Activated CD4-positive, alpha-beta T cell treated with anti-CD3 and anti-CD28 coated beads for 24 hours (primary cell): Measurements from ENCODE around the gene FAT1.

ENCODE experiments used
- DNase-seq, 2 donors: peaks; one replicate each; pipeline ENCODE4 v3.0.0-alpha.2; 2020; ENCODE audit warnings: low read depth in 2 of 2

The FAT1 gene

DNA sequence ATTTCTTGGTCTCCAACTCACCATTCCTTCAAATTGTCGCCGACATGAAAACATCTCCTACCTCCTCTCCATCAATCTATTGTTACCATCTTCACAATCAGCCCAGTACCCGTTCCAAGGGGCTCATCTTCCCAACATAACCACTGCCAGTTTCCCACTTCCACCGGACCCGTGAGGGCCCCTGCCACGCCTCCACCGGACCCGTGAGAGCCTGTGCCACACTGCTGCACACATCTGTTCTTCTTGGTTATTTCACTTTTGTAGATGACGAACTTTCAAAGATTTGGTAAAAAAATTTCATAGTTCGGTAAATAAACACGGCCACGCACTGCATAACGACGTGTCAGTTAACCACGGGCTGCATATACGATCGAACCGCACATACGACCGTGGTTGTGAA lies 65.0 kb downstream of the FAT1 start:
- DNase-seq: no peak

DNA sequence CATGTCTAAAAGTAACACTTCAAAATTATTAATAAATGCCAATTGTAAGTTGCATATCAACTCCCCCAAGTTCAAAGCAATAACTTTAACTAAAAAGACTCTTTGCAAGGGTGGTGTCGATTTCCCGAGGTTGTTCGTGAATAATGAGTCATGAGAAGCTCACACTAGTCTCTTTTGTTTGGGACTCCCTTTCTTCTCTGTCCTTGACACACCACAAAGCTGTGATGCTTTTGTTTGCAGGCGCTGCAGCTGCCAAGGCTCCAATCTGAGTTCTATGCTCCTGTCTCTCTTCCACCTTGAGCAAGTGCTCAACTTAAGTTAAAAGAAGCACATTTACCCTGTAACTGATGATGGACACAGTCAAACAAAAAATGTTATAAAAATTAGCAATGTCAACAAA lies 65.9 kb downstream of the FAT1 start:
- no peak for DNase-seq

DNA sequence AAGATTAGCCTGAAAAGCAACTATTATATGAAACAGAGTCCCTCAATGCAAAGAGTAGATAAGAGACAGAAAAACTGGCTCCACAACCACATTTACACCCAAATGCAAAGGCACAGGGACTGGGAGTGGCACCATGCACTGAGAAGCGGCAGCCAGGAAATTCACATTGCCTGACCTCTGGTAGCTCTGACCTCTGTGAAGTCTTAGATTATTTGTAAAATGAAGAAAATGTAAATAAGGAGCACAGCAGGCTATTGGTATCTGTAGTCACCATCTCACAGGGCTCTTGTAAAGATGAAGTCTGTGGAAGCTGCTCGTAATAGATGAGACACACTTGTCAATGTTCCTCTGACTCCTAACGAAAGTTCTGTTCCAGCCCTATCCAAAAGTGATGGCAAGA lies 69.7 kb downstream of the FAT1 start:
- DNase-seq: no peak

DNA sequence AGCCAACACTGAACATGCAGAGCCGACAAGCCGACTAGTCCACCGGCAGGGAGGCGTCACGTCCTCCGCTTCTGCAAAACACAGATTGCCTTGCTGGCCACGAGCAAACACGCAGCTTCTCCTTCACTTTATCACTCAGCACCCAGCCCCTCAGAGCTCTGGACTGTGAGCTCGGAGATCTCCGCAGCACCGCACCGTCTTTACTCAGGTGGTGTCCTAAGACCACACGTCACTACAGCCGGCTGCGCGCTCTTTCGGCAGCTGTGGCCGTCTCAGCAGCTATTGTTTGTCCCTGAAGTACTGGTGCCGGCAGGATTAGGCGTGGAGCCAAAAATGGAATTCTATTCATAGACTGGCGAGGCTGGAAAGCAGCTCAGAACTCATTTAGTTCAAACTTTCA lies 72.0 kb downstream of the FAT1 start:
- no peak for DNase-seq

DNA sequence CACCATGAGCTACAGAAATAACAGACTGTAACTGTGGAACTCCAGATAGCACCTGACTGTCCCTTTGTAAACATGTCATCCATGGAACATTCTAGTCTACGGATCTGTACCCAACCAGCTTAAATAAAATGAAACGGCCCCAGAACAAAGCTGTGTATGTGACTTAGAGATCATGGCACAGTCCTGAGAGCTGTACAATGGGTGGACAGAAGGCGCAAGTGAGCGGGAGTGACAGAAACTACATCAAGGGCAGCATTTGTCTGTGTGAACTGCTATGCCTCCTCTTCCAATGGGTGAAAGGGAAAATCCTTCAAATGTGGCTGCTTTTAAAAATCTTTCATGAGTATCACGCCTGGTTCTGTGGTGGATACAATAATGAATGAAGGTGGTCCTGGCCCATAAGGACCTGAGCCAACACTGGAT lies 72.5 kb downstream of the FAT1 start:
- DNase-seq: no peak

DNA sequence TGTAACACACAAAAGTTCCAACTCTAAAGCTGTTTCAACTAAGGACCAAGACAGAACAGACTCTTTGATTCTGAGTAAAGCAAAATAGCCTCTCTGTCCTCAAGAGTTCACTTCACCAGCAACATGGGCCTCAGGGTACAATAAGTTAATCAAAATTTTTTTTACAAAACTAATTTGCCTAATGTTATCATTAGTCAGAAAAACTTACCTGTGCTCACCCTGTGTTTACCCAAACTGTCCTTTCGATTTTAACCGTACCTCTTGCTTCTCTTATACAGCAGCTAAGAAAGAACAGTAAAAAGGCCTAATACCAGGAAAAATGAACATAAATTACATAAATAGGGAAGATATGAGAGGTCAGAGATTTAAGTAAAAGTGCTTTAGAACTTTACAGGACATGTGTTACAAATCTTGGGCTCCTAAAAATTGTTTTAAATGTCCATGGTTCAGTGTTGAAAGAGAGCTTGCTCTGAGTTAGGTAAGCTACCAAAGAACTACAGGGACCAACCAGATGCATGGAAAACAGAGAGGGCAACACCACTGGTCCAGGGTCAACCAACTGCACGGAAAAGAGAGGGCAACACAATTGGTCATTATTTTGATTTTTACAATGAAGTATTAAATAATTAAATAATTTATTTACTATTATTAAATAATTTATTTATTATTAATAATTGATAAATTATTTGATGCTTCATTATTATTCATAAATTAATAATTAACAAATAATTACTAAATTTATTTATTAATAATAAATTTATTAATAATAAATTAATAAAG lies 73.1 kb downstream of the FAT1 start:
- no peak for DNase-seq

DNA sequence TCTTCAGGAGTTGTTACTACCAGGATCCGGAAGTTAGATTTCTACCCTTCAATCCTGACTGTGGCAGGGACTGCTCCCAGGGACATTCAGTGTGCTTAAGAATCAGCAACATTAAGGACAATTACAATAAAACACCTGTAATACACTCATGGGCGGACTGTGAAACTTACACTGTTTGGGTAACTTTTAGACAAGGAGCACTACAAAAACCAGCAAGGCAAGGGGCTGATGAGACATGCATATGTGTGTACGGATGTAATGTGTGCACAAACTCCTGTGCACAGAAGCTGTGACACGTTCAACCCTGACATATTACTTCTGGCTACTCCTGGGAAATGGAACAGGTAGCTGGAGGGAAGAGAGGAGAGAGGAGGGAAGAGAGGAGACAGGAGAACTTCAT lies 75.8 kb downstream of the FAT1 start:
- no peak for DNase-seq

DNA sequence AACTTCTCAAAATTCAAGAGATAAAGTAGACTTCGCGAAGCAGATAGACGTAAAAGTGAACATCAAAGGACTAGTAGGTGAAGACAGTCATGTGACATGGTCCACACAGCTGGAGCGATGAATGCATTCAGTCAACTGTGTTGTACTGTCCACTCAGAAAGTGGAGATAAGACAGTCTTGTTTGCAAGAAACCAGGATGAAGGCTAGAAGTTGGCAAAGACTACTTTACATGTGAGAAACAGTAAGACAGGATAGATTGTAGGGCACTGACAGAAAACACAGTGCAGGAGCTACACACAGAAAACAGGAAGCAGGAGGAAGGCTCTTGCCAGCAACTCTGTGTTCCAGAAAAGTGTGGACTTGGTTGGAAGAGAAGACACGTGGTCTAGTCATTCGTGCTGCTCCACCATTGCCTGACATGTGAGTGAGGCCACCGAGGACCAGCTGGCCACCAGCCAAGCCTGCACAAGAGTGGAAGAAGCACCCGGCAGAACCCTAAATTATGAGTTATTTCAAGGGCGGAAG lies 78.9 kb downstream of the FAT1 start:
- no peak for DNase-seq

DNA sequence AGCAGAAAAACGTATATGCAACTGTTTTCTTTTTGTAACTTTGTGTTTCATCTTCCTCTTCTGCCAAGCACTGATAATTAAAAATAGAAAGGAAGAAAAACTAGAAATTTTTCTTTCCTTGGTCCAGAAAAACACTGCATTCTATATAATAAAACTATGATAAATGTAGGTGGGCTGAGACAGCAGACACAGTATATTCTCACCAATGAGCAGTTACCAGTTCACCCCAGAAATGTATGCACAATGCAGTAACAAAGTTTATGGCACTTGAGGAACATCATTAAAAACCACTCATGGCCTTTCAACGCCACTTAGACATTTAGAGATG lies 79.4 kb downstream of the FAT1 start:
- DNase-seq: no peak

DNA sequence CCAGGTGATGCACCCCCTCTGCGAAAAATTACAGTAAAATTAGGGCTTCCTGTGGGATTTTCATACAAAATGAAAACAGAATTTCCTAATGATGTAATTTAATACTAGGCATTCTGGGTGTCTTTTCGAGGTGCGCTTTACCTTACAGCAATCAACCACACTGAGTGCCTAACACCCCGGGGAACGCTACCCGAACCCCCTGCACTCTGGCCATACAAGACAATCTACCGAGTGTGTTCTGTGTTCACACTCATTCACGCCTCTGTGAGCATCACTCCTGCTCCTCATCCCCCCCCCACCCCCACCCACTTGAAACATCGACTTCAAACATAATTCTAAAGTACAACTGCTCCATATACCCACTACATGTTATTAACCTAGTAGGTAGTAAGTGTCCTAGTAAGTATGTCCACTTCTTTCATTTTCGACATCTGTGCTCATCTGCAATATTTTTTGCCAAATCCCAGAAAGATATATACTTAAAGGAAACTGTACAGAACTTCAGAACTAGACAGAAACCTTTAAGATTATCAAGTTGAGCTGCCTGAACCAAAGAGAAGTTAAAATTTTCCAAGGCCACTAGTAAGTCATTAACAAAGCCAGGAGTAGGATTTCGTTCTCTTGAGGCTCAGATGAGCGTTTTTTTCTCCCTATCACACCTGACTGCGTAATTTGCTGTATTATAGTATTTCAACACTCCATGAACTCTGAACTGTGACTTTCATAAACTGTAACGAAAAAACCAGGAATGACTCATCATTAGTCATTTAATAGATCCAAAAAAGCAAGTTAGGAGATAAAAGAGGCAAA lies 80.0 kb downstream of the FAT1 start:
- no peak for DNase-seq

DNA sequence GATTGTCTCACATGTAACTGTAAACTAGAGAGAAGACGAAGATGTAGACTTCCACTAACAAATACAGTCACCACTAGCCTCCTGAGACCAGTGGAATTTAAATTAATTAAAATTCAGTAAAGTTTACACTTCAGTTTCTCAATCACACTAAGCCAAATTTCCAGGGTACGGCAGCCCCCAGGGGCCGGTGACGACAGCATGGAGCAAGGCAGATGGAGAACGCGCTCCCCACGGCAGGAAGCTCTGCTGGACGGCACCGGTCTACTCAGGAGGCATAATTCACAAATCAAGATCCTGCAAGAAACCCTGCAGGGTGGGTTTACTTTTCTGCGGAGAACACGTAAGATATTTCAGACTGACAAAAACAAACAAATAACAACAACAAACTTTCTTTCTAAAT lies 80.7 kb downstream of the FAT1 start:
- no peak for DNase-seq

DNA sequence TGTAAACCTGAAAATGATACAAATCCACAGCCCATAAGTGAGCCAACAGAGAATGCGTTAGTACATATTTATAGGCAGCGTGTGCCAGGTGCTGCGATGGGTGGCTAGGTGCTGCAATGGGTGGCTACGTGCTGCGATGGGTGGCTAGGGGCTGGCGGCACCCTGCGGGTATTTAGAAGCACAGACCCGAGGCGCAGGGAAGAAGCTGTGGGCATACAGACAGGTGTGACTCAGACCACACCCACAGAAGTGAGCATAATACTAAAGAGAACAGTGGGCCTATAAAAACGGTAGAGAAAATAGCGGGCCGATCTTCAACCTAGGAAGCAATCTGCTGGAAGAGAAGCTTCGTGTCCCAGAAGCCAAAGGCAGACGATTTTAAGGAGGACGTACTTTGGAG lies 81.1 kb downstream of the FAT1 start:
- no peak for DNase-seq

DNA sequence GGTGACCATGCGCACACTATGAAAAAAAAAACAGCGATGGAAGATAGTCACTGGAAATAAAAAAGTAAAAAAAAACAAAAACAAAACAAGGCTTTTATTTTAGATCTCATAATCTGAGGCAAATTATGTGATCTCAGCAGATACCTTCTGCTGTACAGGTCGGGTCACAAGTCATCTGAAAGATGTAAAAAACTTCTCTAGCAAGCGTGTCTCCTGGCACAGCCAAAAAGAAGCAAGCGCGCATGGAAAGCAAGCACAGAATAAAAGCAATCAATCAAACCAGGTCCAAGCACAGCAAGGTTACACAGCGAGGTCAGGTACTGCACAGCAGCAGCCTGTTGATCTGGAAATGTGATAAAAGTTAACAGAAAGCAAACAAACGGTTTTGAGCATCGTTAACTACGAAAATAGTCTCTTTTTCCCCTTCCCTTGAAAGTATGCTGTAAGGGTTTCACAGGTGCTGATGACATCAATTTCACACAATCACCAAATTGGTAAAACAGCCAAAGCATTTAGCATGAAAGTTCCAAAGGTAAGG lies 89.0 kb downstream of the FAT1 start:
- no peak for DNase-seq

DNA sequence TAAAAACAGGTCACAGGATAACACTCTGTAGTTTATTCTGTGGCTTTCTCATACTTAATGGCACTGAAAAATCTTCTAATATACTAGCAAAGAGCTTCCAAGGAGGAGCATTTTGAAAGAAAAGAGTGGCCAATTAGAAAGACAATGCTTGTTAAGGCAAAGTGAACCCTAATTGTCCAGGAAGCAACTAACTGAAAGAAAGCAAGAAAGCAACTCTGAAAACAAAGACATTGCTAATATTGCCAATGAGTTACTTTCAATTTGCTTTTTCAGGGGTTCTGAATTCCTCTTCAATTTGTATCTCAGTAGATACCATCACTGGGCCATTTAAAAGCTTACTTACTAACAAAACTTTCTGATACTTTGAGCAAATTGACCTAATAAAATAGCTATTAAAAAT lies 89.8 kb downstream of the FAT1 start:
- no peak for DNase-seq

DNA sequence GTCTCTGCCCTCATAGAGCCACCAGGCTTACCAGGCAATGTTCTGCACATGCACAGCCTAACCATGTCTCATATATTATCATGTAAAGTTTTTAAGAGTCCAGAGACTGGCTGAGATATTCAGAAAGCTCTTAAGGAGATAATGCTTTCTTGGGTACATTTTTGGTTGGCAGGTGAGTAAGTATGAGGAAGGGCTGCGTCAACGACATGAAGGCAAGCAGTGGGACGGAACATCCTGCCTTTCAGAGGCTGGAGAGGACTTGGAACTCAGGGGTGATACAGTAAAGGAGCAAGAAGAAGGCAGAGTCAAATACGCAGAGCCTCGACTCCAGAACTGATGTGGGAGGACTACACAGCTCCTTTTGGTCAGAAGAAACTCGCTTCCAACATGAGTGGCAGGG lies 93.5 kb downstream of the FAT1 start:
- no peak for DNase-seq

DNA sequence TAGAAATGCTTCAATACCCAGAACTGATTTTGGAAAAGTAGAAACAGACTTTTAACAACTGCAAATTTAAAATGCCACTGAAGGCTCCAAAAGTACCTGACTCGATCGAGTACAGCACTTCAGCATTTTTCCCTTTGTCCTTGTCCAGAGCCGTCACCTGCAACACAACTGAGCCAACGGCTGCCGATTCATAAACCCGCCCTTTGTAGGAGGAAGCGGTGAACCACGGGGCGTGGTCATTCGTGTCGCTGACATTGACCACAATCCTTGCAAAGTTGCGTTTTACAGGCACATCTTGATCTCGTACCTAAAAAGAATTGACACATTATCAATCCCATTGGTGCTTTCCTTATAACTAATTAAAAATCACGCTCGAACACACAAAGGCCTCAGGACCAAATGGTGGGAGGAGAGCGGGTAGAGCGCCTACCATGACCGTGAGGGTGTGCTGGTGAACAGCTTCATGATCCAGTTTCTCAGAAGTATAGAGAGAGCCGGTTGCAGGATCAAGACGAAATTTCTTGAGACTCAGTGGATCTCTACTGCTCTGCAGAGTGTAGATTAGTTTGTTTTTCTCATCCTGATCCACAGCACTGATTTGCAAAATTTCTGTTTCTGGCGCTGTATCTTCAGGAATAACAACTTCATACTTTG lies 95.5 kb downstream of the FAT1 start:
- no peak for DNase-seq

DNA sequence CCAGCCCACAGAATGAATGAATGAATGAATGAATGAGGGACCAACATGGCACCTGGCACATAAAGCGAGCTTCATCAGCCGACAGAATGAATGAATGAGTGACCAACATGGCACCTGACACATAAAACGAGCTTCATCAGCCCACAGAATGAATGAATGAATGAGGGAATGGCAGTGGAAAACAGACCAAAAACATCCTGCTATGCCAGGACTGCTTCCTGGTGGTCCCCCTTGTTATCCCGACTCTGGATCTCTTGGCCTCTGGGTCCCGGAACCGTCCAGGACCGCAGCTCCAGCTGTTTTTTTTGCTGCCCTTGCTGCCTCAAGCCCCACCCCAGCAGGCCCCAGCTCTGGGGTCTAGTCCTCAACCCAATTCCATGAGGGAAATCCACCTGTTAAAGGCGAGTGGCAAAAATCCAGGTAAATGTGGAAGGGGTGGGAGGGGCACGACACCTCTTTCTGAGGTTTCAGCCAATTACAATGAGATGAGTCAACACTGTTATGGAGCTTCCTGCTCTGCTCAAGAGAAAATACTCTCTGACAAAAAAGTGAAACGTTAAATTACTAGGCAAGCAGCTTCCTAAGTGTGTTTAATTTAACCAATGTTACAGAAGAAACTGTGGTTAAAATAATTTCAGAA lies 96.3 kb downstream of the FAT1 start:
- DNase-seq: no peak

DNA sequence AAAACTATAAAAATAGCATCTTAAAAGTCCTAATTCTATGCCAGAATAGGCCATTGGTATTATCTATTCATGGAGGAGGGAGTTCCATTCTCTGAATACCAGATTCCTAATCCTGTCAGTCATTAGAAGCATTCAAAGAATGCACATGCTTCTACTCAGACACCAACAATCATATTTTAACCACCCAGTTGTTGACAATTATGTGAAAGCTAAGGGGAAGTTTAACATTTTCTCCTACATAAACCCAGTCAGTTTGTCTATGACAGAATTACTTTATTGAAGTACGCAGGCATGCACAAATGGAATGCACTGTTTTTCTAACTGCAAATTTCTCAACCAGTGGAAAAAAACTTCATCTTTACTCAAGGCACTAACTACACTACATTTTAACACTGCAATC lies 98.7 kb downstream of the FAT1 start:
- DNase-seq: no peak

DNA sequence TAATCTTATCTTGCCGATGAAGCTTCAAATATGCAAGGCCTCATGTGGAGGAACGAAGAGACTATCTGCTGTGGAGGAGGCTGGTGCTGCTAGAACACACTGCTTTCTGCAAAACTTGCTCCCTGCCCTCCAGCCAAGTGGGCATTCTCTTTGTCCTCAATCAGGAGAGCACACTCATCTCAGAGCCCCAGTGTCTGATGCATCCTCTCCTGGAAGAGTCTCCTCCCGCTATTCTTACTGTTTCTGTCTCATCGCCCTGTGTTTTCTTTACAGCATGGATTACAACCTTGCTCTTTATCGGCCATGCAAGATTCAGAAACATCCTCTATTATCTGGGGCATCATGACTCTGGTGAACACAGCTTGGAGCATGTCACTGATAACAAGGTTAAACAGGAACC lies 100.1 kb downstream of the FAT1 start:
- DNase-seq: no peak

DNA sequence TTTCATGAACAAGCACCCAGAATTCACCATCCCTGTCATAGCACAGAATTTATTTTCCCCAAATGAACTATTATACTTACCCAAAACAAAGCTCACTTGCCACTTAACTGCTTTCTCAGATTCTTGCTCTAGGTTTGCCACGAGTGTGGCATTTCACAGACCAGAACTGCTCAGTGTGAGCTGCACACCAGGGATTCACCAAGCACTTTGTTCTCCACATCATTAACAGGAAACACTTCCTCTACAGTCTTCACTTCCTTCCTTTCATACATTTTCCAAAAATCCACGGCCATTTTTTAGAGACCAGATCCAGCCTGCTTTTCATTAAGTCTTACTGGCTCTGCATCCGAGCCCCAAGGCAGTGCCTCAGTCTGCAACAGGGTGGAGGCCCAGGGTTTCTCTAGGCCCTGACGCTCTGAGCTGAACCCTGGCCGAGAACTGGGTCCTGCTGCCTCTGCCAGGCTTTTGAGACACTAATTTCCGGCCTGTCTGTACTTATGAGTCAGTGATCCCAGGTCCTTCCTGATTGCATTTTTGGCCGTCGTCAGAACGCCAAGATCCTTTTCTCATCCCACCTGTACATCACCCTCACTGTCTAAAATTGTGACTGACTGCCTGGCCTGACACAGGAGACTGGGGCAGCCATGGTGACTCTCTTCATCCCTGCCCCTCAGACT lies 100.7 kb downstream of the FAT1 start:
- no peak for DNase-seq

DNA sequence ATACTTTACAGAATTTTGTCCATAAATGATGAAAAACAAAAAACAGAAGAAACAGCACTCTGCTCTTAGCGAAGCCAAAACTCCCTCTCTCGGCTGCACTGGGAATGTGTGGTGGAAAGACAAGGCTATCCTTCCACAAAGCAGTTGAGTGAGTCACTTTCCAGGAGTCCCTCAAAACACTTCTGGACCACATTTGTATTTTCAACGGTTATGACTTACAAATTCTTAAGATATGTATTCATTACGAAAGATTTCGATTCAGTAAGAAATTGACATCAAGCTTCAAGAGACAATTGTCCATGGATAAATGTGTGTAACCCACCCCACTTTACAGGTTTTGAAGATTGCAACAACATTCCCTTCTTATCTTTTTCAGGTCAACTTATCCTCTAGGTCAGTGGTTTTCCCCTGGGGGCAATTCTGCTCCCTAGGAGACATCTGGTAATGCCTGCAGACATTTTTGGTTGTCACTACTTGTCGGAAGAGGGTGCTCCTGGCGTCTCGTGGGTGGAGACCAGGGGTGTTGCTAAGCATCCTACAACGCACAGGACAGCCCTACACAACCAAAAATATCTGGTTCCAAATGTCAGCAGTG lies 101.6 kb downstream of the FAT1 start:
- no peak for DNase-seq
